Caco-2 (cell line): ENCODE data around the gene PDE11A. TPM values are rescaled to one million over a fixed set of nuclear protein-coding genes. Genes with fewer than 3 reads are reported as not detected.

Experiments used
- BruUV-seq: library from RNA; stranded (reverse); fragments of 400-500 nt; replicated peaks from 2 replicates; lab custom pipeline; 2021; lab: Mats Ljungman, UMichigan
- CTCF ChIA-PET: fragments of 300-600 bp; sonication (Branson Sonifier 250); formaldehyde crosslinking; loops from one replicate; lab custom pipeline; 2022; ENCODE audit warnings: antibody characterized with exemption; lab: Charles Lee
- POLR2A ChIA-PET: fragments of 300-600 bp; sonication (Branson Sonifier 250); formaldehyde crosslinking; loops from one replicate; lab custom pipeline; 2022; ENCODE audit warnings: antibody characterized with exemption; lab: Charles Lee
- DNase-seq, 2 experiments: peaks; one replicate each; pipeline versions ENCODE4 v3.0.0 to v3.0.0-alpha.2; 2020 to 2022
- H3K27me3 ChIP-seq: replicated peaks from 2 replicates; pipeline ENCODE4 v1.6.0; 2011; ENCODE audit warnings: low read length; ENCODE audit not compliant: control insufficient read depth, insufficient read depth
- H3K36me3 ChIP-seq: 2 replicates; pipeline ENCODE4 v1.5.1; 2011; ENCODE audit warnings: low read length; ENCODE audit not compliant: control insufficient read depth, insufficient read depth
- H3K4me1 ChIP-seq: fragments of 250-450 bp; sonication (Bioruptor Pico); 2 replicates; pipeline ENCODE4 v1.5.1; 2020; ENCODE audit warnings: mild to moderate bottlenecking
- H3K4me3 ChIP-seq: 2 replicates; pipeline ENCODE4 v1.5.1; 2011; ENCODE audit warnings: low read depth, mild to moderate bottlenecking, control low read depth, low read length
- H3K9me3 ChIP-seq: fragments of 250-450 bp; sonication (Bioruptor Pico); 2 replicates; pipeline ENCODE4 v1.5.1; 2020; ENCODE audit warnings: mild to moderate bottlenecking, moderate library complexity
- H3K27ac Mint-ChIP-seq: one replicate; pipeline ENCODE4 v1.8.0; 2022; ENCODE audit warnings: mixed read lengths; ENCODE audit not compliant: unreplicated experiment
- H3K27me3 Mint-ChIP-seq: one replicate; pipeline ENCODE4 v1.8.0; 2022; ENCODE audit warnings: mixed read lengths; ENCODE audit not compliant: insufficient read depth, unreplicated experiment
- H3K36me3 Mint-ChIP-seq: one replicate; pipeline ENCODE4 v1.8.0; 2022; ENCODE audit warnings: mild to moderate bottlenecking, mixed read lengths; ENCODE audit not compliant: insufficient read depth, unreplicated experiment
- H3K4me1 Mint-ChIP-seq: one replicate; pipeline ENCODE4 v1.8.0; 2022; ENCODE audit warnings: low read depth, mixed read lengths; ENCODE audit not compliant: unreplicated experiment
- H3K4me3 Mint-ChIP-seq: one replicate; pipeline ENCODE4 v1.8.0; 2022; ENCODE audit warnings: mild to moderate bottlenecking, moderate library complexity, mixed read lengths; ENCODE audit not compliant: unreplicated experiment
- H3K9me3 Mint-ChIP-seq: one replicate; pipeline ENCODE4 v1.8.0; 2022; ENCODE audit warnings: mixed read lengths; ENCODE audit not compliant: unreplicated experiment
- CTCF ChIP-seq, 2 experiments: fragments of 200-600 bp in 1 of 2; IDR thresholded peaks; 1 replicate in 1 of 2; 2 replicates in 1 of 2; pipeline versions ENCODE4 v1.5.1 to v1.8.0; 2011 to 2022; ENCODE audit warnings: antibody characterized with exemption in 1 of 2, control low read depth in 1 of 2, inconsistent platforms in 1 of 2, low read depth in 1 of 2, low read length in 1 of 2, mild to moderate bottlenecking in 1 of 2, moderate library complexity in 1 of 2; ENCODE audit not compliant: insufficient read depth in 1 of 2, severe bottlenecking in 1 of 2, unreplicated experiment in 1 of 2
- intact Hi-C: fragments of 100-400 bp; cut with micrococcal nuclease; formaldehyde crosslinking; loops from one replicate; pipeline ENCODE4 v1.10.0; 2022; ENCODE audit not compliant: unreplicated experiment
- total RNA-seq: library from RNA; stranded (reverse); gene quantifications from 2 replicates; pipeline ENCODE4 v1.2.3, GENCODE V29; 2022

Gene PDE11A
- total RNA-seq, 1 experiment from 2014 or later = 0.25 TPM

GRCh38 chr2:177682006-177682405 is 390.6 kb downstream of the PDE11A start:
- no peaks in the 10 kb centered on the region for H3K9me3 ChIP-seq
- H3K4me1 ChIP-seq = no peaks in the 10 kb centered on the region
- Mint-ChIP-seq H3K27ac (no peak overlapping the region), H3K4me1 (no peaks in the 10 kb centered on the region), H3K4me3 (no peak overlapping the region), H3K9me3 (no peaks in the 10 kb centered on the region), H3K27me3 (peaks cover 4% of the 10 kb centered on the region), H3K36me3 (no peaks in the 10 kb centered on the region)
- no peak for TF ChIP-seq CTCF (IDR thresholded peaks at IDR 0.05; ENCODE audit: insufficient read depth in 1 of 2, low read depth in 1 of 2, low read length in 1 of 2, severe bottlenecking in 1 of 2, unreplicated experiment in 1 of 2)
- intact Hi-C loops = no loop called here
- 0 out of 2 replicates have a peak, but pooled peaks cover 1% of the 10 kb centered on the region for H3K27me3 ChIP-seq
- BruUV-seq = no TSS peak
- H3K4me3 ChIP-seq = no peak overlapping the region
- ChIA-PET CTCF (no interaction called here), POLR2A (no interaction called here)
- no peaks in the 10 kb centered on the region for H3K36me3 ChIP-seq
- no peak for DNase-seq

- CTCF ChIA-PET = no interaction called here
- POLR2A ChIA-PET = no interaction called here
- BruUV-seq = no TSS peak
- Histone ChIP-seq H3K4me1 (no peaks in the 10 kb centered on the region), H3K9me3 (no peaks in the 10 kb centered on the region), H3K4me3 (no peak overlapping the region), H3K27me3 (peaks cover 1% of the 10 kb centered on the region; the same call in 1 of the 2 replicates), H3K36me3 (no peaks in the 10 kb centered on the region)
- no peak for TF ChIP-seq CTCF (IDR thresholded peaks at IDR 0.05; ENCODE audit: insufficient read depth in 1 of 2, low read depth in 1 of 2, low read length in 1 of 2, severe bottlenecking in 1 of 2, unreplicated experiment in 1 of 2)
- Mint-ChIP-seq H3K4me3 (no peak overlapping the region), H3K4me1 (no peaks in the 10 kb centered on the region), H3K27me3 (peaks cover 4% of the 10 kb centered on the region), H3K36me3 (no peaks in the 10 kb centered on the region), H3K9me3 (no peaks in the 10 kb centered on the region), H3K27ac (no peak overlapping the region)
- DNase-seq = no peak
- intact Hi-C loops = no loop called here
These were observed 391.5 kb downstream of the PDE11A start for GRCh38 chr2:177680866-177681712.

- no peak for DNase-seq
- H3K9me3 Mint-ChIP-seq = no peaks in the 10 kb centered on the region
- ChIA-PET POLR2A (no interaction called here), CTCF (no interaction called here)
- intact Hi-C loops = no loop called here
- H3K36me3 ChIP-seq = no peaks in the 10 kb centered on the region
- no peaks in the 10 kb centered on the region for H3K4me1 ChIP-seq
- no peak overlapping the region for H3K4me3 Mint-ChIP-seq
- no peaks in the 10 kb centered on the region for H3K4me1 Mint-ChIP-seq
- no TSS peak for BruUV-seq
- no peak for TF ChIP-seq CTCF (IDR thresholded peaks at IDR 0.05; ENCODE audit: insufficient read depth in 1 of 2, low read depth in 1 of 2, low read length in 1 of 2, severe bottlenecking in 1 of 2, unreplicated experiment in 1 of 2)
- H3K27ac Mint-ChIP-seq = no peak overlapping the region
- peaks cover 1% of the 10 kb centered on the region; the same call in 1 of the 2 replicates for H3K27me3 ChIP-seq
- H3K4me3 ChIP-seq = no peak overlapping the region
- H3K27me3 Mint-ChIP-seq = peaks cover 6% of the 10 kb centered on the region
- H3K36me3 Mint-ChIP-seq = no peaks in the 10 kb centered on the region
- no peaks in the 10 kb centered on the region for H3K9me3 ChIP-seq
These were observed 392.7 kb downstream of the PDE11A start for GRCh38 chr2:177679611-177680605.
